Neural cell (in vitro differentiated cells): ENCODE measurements around the gene RBM10. TPM values are rescaled to one million over a fixed set of nuclear protein-coding genes. Genes with fewer than 3 reads are reported as not detected.

ENCODE experiments used
- H2AFZ ChIP-seq: fragments of 200-600, 300-800 bp; sonication (generic), shearing (Covaris generic); 2 replicates; pipeline ENCODE4 v1.6.0; 2014; ENCODE audit warnings: low read depth, mild to moderate bottlenecking, antibody characterized with exemption, low read length, moderate library complexity
- H3F3A ChIP-seq: fragments of 200-600 bp; shearing (Covaris generic); 2 replicates; pipeline ENCODE4 v1.6.1; 2016; ENCODE audit warnings: mild to moderate bottlenecking, moderate library complexity, mixed read lengths, antibody characterized with exemption, low read length; ENCODE audit not compliant: insufficient read depth, poor library complexity, severe bottlenecking
- H3K27ac ChIP-seq: fragments of 200-600, 300-800 bp; sonication (generic), shearing (Covaris generic); 2 replicates; pipeline ENCODE4 v1.5.1; 2014; ENCODE audit warnings: mild to moderate bottlenecking, low read length, moderate library complexity
- H3K27me3 ChIP-seq: fragments of 300-800, 200-600 bp; sonication (generic), shearing (Covaris generic); 2 replicates; pipeline ENCODE4 v1.6.0; 2014; ENCODE audit warnings: mild to moderate bottlenecking, low read depth, low read length, moderate library complexity; ENCODE audit not compliant: insufficient read depth
- H3K36me3 ChIP-seq: fragments of 300-800, 200-600 bp; sonication (generic), shearing (Covaris generic); 2 replicates; pipeline ENCODE4 v1.5.1; 2014; ENCODE audit warnings: mild to moderate bottlenecking, antibody characterized with exemption, low read length, moderate library complexity; ENCODE audit not compliant: insufficient read depth
- H3K4me2 ChIP-seq: fragments of 300-800, 200-600 bp; sonication (generic), shearing (Covaris generic); 2 replicates; pipeline ENCODE4 v1.6.0; 2014; ENCODE audit warnings: mild to moderate bottlenecking, low read length
- H3K4me3 ChIP-seq: fragments of 300-800, 200-600 bp; sonication (generic), shearing (Covaris generic); 2 replicates; pipeline ENCODE4 v1.5.1; 2014; ENCODE audit warnings: mild to moderate bottlenecking, low read length, moderate library complexity
- H3K79me2 ChIP-seq: fragments of 200-600 bp; shearing (Covaris generic); replicated peaks from 2 replicates; pipeline ENCODE4 v1.6.0; 2014; ENCODE audit warnings: mild to moderate bottlenecking, low read length, moderate library complexity; ENCODE audit not compliant: insufficient read depth
- H3K9ac ChIP-seq: fragments of 300-800, 200-600 bp; sonication (generic), shearing (Covaris generic); 2 replicates; pipeline ENCODE4 v1.6.1; 2016; ENCODE audit warnings: mild to moderate bottlenecking, low read length, mixed read lengths
- H3K9me2 ChIP-seq: fragments of 200-600 bp; shearing (Covaris generic); 2 replicates; pipeline ENCODE4 v1.6.1; 2016; ENCODE audit warnings: mild to moderate bottlenecking, low read length, mixed read lengths; ENCODE audit not compliant: insufficient read depth
- H3K9me3 ChIP-seq: fragments of 200-600, 300-800 bp; sonication (generic), shearing (Covaris generic); 2 replicates; pipeline ENCODE4 v1.6.1; 2016; ENCODE audit warnings: mild to moderate bottlenecking, mixed run types, low read length, moderate library complexity, mixed read lengths
- H4K20me1 ChIP-seq: fragments of 200-600 bp; shearing (Covaris generic); 2 replicates; pipeline ENCODE4 v1.6.1; 2016; ENCODE audit warnings: mild to moderate bottlenecking, mixed run types; ENCODE audit not compliant: insufficient read depth
- EP300 ChIP-seq: fragments of 450-650 bp; conservative IDR thresholded peaks from 2 replicates; pipeline ENCODE4 v1.6.1; 2014; ENCODE audit warnings: antibody characterized with exemption, mild to moderate bottlenecking, moderate library complexity; ENCODE audit not compliant: poor library complexity, severe bottlenecking
- EZH2 ChIP-seq: fragments of 200-600, 300-800 bp; shearing (Covaris generic), sonication (generic); IDR thresholded peaks from 2 replicates; pipeline ENCODE4 v1.6.1; 2014; ENCODE audit warnings: antibody characterized with exemption, low read length, borderline replicate concordance, mild to moderate bottlenecking; ENCODE audit not compliant: insufficient read depth, poor library complexity, severe bottlenecking
- MXI1 ChIP-seq: fragments of 450-650 bp; conservative IDR thresholded peaks from 2 replicates; pipeline ENCODE4 v1.6.1; 2014; ENCODE audit warnings: antibody characterized with exemption, mild to moderate bottlenecking; ENCODE audit not compliant: poor library complexity, severe bottlenecking
- POLR2AphosphoS5 ChIP-seq: IDR thresholded peaks from 2 replicates; pipeline ENCODE4 v1.6.1; 2012
- RAD21 ChIP-seq: fragments of 450-650 bp; conservative IDR thresholded peaks from 2 replicates; pipeline ENCODE4 v1.6.1; 2014; ENCODE audit warnings: antibody characterized with exemption, mild to moderate bottlenecking, moderate library complexity
- SMC3 ChIP-seq: fragments of 450-650 bp; conservative IDR thresholded peaks from 2 replicates; pipeline ENCODE4 v1.6.1; 2014; ENCODE audit warnings: antibody characterized with exemption, mild to moderate bottlenecking, moderate library complexity; ENCODE audit not compliant: poor library complexity
- TAF1 ChIP-seq: IDR thresholded peaks from 2 replicates; pipeline ENCODE4 v1.6.1; 2012; ENCODE audit warnings: low read depth
- polyA plus RNA-seq: library from polyadenylated mRNA; depleted of rRNA; stranded (reverse); fragments of >200 nt; gene quantifications from 2 replicates; pipeline ENCODE4 v1.2.3, GENCODE V29; 2014
- TF ChIP-seq, protein P1 (sequence below): fragments of 450-650 bp; IDR thresholded peaks from 2 replicates; pipeline ENCODE4 v1.5.1; 2014; ENCODE audit warnings: antibody characterized with exemption, mild to moderate bottlenecking, moderate library complexity; ENCODE audit not compliant: poor library complexity, severe bottlenecking
- TF ChIP-seq, protein P2 (sequence below): IDR thresholded peaks from 2 replicates; pipeline ENCODE4 v1.6.1; 2012; ENCODE audit warnings: borderline replicate concordance

Gene RBM10
- polyA plus RNA-seq, 1 donor from 2014 or later = 53.1 TPM

DNA sequence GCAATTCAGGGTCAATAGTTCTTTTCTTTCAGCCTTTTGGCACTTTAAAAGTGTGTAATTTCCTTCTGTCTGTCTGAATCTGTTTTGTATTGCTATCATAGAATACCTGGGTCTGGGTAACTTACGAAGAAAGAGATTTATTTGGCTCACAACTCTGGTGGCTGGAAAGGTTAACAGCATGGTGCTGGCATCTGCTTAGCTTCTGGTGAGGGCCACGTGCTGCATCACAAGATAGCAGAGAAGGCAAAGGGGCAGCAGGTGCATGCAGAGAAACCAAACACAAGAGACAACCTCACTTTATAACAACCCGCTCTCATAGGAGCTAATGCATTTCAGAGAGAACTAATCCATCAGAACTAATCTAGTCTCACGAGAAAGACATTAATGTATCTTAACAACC is 48.0 kb upstream of the RBM10 start:
- no peaks in the 10 kb centered on the region for H3K9me2 ChIP-seq
- no peaks in the 10 kb centered on the region for H3K79me2 ChIP-seq
- H3K36me3 ChIP-seq = no peaks in the 10 kb centered on the region
- H3K9me3 ChIP-seq = no peaks in the 10 kb centered on the region
- no peak overlapping the region for H3K4me3 ChIP-seq
- no peaks in the 10 kb centered on the region for H3F3A ChIP-seq
- H3K4me2 ChIP-seq = no peak overlapping the region
- no peaks in the 10 kb centered on the region for H3K27me3 ChIP-seq
- TF ChIP-seq EZH2 = no peak
- no peak for TF ChIP-seq POLR2AphosphoS5
- TF ChIP-seq MXI1 = no peak
- no peak for TF ChIP-seq SMC3
- TF ChIP-seq, protein P1, sequence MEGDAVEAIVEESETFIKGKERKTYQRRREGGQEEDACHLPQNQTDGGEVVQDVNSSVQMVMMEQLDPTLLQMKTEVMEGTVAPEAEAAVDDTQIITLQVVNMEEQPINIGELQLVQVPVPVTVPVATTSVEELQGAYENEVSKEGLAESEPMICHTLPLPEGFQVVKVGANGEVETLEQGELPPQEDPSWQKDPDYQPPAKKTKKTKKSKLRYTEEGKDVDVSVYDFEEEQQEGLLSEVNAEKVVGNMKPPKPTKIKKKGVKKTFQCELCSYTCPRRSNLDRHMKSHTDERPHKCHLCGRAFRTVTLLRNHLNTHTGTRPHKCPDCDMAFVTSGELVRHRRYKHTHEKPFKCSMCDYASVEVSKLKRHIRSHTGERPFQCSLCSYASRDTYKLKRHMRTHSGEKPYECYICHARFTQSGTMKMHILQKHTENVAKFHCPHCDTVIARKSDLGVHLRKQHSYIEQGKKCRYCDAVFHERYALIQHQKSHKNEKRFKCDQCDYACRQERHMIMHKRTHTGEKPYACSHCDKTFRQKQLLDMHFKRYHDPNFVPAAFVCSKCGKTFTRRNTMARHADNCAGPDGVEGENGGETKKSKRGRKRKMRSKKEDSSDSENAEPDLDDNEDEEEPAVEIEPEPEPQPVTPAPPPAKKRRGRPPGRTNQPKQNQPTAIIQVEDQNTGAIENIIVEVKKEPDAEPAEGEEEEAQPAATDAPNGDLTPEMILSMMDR = no peak
- TF ChIP-seq TAF1 = no peak
- TF ChIP-seq RAD21 = no peak
- TF ChIP-seq, protein P2, sequence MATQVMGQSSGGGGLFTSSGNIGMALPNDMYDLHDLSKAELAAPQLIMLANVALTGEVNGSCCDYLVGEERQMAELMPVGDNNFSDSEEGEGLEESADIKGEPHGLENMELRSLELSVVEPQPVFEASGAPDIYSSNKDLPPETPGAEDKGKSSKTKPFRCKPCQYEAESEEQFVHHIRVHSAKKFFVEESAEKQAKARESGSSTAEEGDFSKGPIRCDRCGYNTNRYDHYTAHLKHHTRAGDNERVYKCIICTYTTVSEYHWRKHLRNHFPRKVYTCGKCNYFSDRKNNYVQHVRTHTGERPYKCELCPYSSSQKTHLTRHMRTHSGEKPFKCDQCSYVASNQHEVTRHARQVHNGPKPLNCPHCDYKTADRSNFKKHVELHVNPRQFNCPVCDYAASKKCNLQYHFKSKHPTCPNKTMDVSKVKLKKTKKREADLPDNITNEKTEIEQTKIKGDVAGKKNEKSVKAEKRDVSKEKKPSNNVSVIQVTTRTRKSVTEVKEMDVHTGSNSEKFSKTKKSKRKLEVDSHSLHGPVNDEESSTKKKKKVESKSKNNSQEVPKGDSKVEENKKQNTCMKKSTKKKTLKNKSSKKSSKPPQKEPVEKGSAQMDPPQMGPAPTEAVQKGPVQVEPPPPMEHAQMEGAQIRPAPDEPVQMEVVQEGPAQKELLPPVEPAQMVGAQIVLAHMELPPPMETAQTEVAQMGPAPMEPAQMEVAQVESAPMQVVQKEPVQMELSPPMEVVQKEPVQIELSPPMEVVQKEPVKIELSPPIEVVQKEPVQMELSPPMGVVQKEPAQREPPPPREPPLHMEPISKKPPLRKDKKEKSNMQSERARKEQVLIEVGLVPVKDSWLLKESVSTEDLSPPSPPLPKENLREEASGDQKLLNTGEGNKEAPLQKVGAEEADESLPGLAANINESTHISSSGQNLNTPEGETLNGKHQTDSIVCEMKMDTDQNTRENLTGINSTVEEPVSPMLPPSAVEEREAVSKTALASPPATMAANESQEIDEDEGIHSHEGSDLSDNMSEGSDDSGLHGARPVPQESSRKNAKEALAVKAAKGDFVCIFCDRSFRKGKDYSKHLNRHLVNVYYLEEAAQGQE = no peak
- no peak for TF ChIP-seq EP300
- no peak overlapping the region for H3K27ac ChIP-seq
- H3K9ac ChIP-seq = no peak overlapping the region
- no peaks in the 10 kb centered on the region for H4K20me1 ChIP-seq
- H2AFZ ChIP-seq = no peak overlapping the region

DNA sequence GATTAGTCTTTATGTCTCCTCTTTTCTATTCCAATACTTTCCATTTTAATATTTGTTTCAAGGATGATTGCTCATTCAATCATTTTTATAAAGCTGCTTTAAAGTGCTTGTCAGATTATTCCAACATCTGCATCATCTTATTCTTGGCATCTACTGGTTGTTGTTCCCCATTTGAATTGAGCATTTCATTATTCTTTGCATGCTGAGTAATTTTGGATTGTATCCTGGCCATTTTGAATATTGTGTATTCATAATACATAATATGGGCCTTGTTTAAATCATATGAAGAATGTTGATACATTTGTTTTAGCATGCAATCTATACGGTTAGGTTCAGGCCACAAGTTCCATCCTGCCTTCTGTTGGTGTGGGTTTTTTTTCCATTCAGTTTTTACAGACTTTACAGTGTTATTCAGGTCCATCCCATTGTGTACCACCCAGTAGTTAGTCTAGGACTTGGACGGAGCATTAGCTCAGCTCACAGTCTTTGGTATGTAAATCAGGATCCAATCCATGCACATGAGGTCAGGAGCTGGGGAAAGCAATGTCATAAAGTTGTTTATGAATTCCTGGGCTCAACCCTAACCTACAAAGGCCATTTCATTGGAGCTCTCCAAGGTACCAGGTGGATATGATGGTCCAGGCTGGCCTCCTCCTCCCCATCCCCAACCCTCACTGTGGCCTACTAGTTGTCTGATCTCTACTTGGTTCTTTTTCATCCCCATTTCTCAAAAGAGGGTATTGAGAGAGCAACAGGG is 46.5 kb upstream of the RBM10 start:
- H3K4me3 ChIP-seq = no peak overlapping the region
- TF ChIP-seq, protein P2 = no peak
- TF ChIP-seq SMC3 (no peak), RAD21 (no peak)
- no peak overlapping the region for H3K27ac ChIP-seq
- H3K9ac ChIP-seq = no peak overlapping the region
- no peaks in the 10 kb centered on the region for H3K36me3 ChIP-seq
- no peaks in the 10 kb centered on the region for H4K20me1 ChIP-seq
- H3K79me2 ChIP-seq = no peaks in the 10 kb centered on the region
- H2AFZ ChIP-seq = no peak overlapping the region
- H3K27me3 ChIP-seq = no peaks in the 10 kb centered on the region
- H3F3A ChIP-seq = no peaks in the 10 kb centered on the region
- no peak overlapping the region for H3K4me2 ChIP-seq
- no peaks in the 10 kb centered on the region for H3K9me3 ChIP-seq
- H3K9me2 ChIP-seq = no peaks in the 10 kb centered on the region
